HepG2 (cell line): ENCODE measurements around the gene ETFB. TPM values are rescaled to one million over a fixed set of nuclear protein-coding genes. Genes with fewer than 3 reads are reported as not detected.

Experiments
- ATAC-seq: fragments of 200-7000 bp; cut with Tn5 transposase; 3 replicates; pipeline ENCODE4 v1.9.1; 2020; ENCODE audit warnings: mild to moderate bottlenecking, moderate library complexity
- BruUV-seq: library from RNA; stranded (reverse); fragments of 400-500 nt; replicated peaks from 2 replicates; lab custom pipeline; 2021; lab: Mats Ljungman, UMichigan
- CTCF ChIA-PET: fragments of 300-600 bp; formaldehyde crosslinking; extraction: SDS; loops from one replicate; lab custom pipeline; 2021; ENCODE audit warnings: low total read pairs, inconsistent platforms, low intra/inter-chr PET ratio; lab: Yijun Ruan, JAX
- POLR2A ChIA-PET: fragments of 350-600 bp; sonication (Branson Sonifier 250); formaldehyde crosslinking; loops from one replicate; lab custom pipeline; 2020; ENCODE audit warnings: antibody characterized with exemption, inconsistent platforms; lab: Yijun Ruan, JAX
- DNase-seq: peaks from one replicate; pipeline ENCODE4 v3.0.0-alpha.2; 2015; ENCODE audit warnings: low spot score
- FAIRE-seq: peaks from 3 replicates; lab custom pipeline; 2011; peaks lifted over from hg19 to GRCh38; lab: Jason Lieb, UNC
- H2AFZ ChIP-seq: one replicate; pipeline ENCODE4 v1.6.1; 2011; ENCODE audit warnings: low read length, inconsistent platforms
- H3K27ac ChIP-seq: fragments of 300-600 bp; 3 replicates; pipeline ENCODE4 v1.8.0; 2011; ENCODE audit warnings: mixed run types, mild to moderate bottlenecking, mixed read lengths, low read length, inconsistent platforms; ENCODE audit not compliant: insufficient read depth; ENCODE audit errors: extremely low read length
- H3K27me3 ChIP-seq, 2 experiments: fragments of 200-600 bp in 1 of 2; 2 replicates in 1 of 2; 3 replicates in 1 of 2; pipeline versions ENCODE4 v1.6.0 to v1.8.0; 2011; ENCODE audit warnings: low read length in 2 of 2, mild to moderate bottlenecking in 2 of 2, moderate library complexity in 2 of 2, inconsistent platforms in 1 of 2; ENCODE audit not compliant: insufficient read depth in 2 of 2, control insufficient read depth in 1 of 2
- H3K36me3 ChIP-seq, 2 experiments: fragments of 200-600 bp in 1 of 2; replicated peaks in 1 of 2; 2 replicates in 1 of 2; 3 replicates in 1 of 2; pipeline versions ENCODE4 v1.5.1 to v1.8.0; 2011; ENCODE audit warnings: low read length in 2 of 2, inconsistent platforms in 1 of 2; ENCODE audit not compliant: insufficient read depth in 2 of 2, control insufficient read depth in 1 of 2
- H3K4me1 ChIP-seq: 2 replicates; pipeline ENCODE4 v1.5.1; 2012; ENCODE audit warnings: low read length, inconsistent platforms; ENCODE audit not compliant: insufficient read depth
- H3K4me2 ChIP-seq: 2 replicates; pipeline ENCODE4 v1.6.0; 2011; ENCODE audit warnings: low read depth, low read length, inconsistent platforms
- H3K4me3 ChIP-seq, 3 experiments: fragments of 200-600 bp in 1 of 3; sonication (generic), shearing (Covaris generic) in 1 of 3; replicated peaks in 1 of 3; 2 replicates each; pipeline ENCODE4 v1.5.1; 2011 to 2016; ENCODE audit warnings: low read length in 3 of 3, inconsistent platforms in 2 of 3, low read depth in 2 of 3, mild to moderate bottlenecking in 2 of 3, control low read depth in 1 of 3, mixed read lengths in 1 of 3; ENCODE audit not compliant: insufficient read depth in 1 of 3
- H3K79me2 ChIP-seq: one replicate; pipeline ENCODE4 v1.6.1; 2011; ENCODE audit warnings: low read length, inconsistent platforms; ENCODE audit not compliant: insufficient read depth
- H3K9ac ChIP-seq: 2 replicates; pipeline ENCODE4 v1.6.0; 2011; ENCODE audit warnings: mild to moderate bottlenecking, low read depth, low read length, inconsistent platforms; ENCODE audit not compliant: insufficient read depth
- H3K9me3 ChIP-seq: 2 replicates; pipeline ENCODE4 v1.5.1; 2012; ENCODE audit warnings: mild to moderate bottlenecking, low read length
- H4K20me1 ChIP-seq: 2 replicates; pipeline ENCODE4 v1.6.0; 2011; ENCODE audit warnings: inconsistent platforms, mild to moderate bottlenecking, low read length, moderate library complexity; ENCODE audit not compliant: insufficient read depth
- HNF4A ChIP-seq: sonication (generic); formaldehyde crosslinking; IDR thresholded peaks from 2 replicates; pipeline ENCODE4 v1.4.0; 2020; ENCODE audit warnings: missing genetic modification reagents
- KDM2A ChIP-seq: sonication (generic); formaldehyde crosslinking; IDR thresholded peaks from 2 replicates; pipeline ENCODE4 v1.4.0; 2020; ENCODE audit warnings: low read depth, missing genetic modification reagents, borderline replicate concordance
- MNT ChIP-seq: fragments of 450-650 bp; IDR thresholded peaks from 2 replicates; pipeline ENCODE4 v1.6.1; 2016
- PATZ1 ChIP-seq: sonication (generic); formaldehyde crosslinking; IDR thresholded peaks from 2 replicates; pipeline ENCODE4 v1.4.0; 2020; ENCODE audit warnings: missing genetic modification reagents
- SKIL ChIP-seq: sonication (generic); formaldehyde crosslinking; IDR thresholded peaks from 2 replicates; pipeline ENCODE4 v1.8.0; 2022; ENCODE audit warnings: missing genetic modification reagents, mild to moderate bottlenecking, moderate library complexity, borderline replicate concordance
- ZNF281 ChIP-seq: sonication (generic); formaldehyde crosslinking; IDR thresholded peaks from 2 replicates; pipeline ENCODE4 v1.4.0; 2020; ENCODE audit warnings: missing genetic modification reagents, borderline replicate concordance
- ZNF558 ChIP-seq: sonication (generic); formaldehyde crosslinking; IDR thresholded peaks from 2 replicates; pipeline ENCODE4 v1.9.0; 2022; ENCODE audit warnings: mild to moderate bottlenecking, missing genetic modification reagents, borderline replicate concordance
- ZSCAN29 ChIP-seq: sonication (generic); formaldehyde crosslinking; conservative IDR thresholded peaks from 2 replicates; pipeline ENCODE4 v1.4.0; 2020; ENCODE audit warnings: mild to moderate bottlenecking, missing genetic modification reagents
- WGBS: methylation state at CpG from one replicate; pipeline ENCODE4 v1.1.6; 2017; ENCODE audit warnings: low lambda C conversion rate; 5-methylcytosine and 5-hydroxymethylcytosine counted together
- in situ Hi-C: cut with HindIII; loops from 2 replicates; pipeline ENCODE4 v1.10.0; 2017; ENCODE audit warnings: low pct_unique_long_range_greater_than_20kb; ENCODE audit not compliant: extremely low pct_ligation_motif_present
- intact Hi-C: fragments of 100-400 bp; cut with micrococcal nuclease; formaldehyde crosslinking; loops from one replicate; pipeline ENCODE4 v1.10.0; 2022; ENCODE audit not compliant: unreplicated experiment
- polyA plus RNA-seq, 8 experiments: library from polyadenylated mRNA; depleted of rRNA in 3 of 8; stranded (reverse) in 7 of 8; unstranded in 1 of 8; fragments of >200 nt; fragmentation: Illumina TruSeq in 4 of 8; extraction: Trizol in 4 of 8; gene quantifications; 2 replicates each; pipeline versions ENCODE4 v1.2.1 to v1.2.3, GENCODE V29; 2011 to 2016; ENCODE audit warnings: low read depth in 4 of 8, missing spikeins in 1 of 8, mixed read lengths in 1 of 8; ENCODE audit not compliant: insufficient read depth in 1 of 8
- total RNA-seq, 5 experiments: library from RNA; depleted of rRNA; stranded (reverse); fragments of >200 nt; fragmentation: Illumina TruSeq; extraction: Trizol; gene quantifications; 2 replicates each; pipeline ENCODE4 v1.2.3, GENCODE V29; 2016; ENCODE audit warnings: low read depth in 1 of 5

ETFB gene
- total and polyA plus RNA-seq, 2 of the 13 experiments (the other 11 are each of a cell fraction or from before 2014, with no cell fraction given): 678 to 1,314 TPM

GRCh38 chr19:51321799-51322198, 44.4 kb downstream of the ETFB start:
- intact Hi-C loops (no loop called here), in situ Hi-C loops (no loop called here)
- Histone ChIP-seq H3K27me3 (peaks cover 8 to 39% of the 10 kb centered on the region in 2 experiments; a peak in 4 of 5 replicates), H3K4me3 (no peak overlapping the region), H3K9ac (no peak overlapping the region), H3K4me2 (no peak overlapping the region)
- FAIRE-seq (no peak), ATAC-seq (peak; percentile 15)
- ChIA-PET POLR2A (no interaction called here), CTCF (no interaction called here)
- no peak for TF ChIP-seq ZNF558 (CRISPR knock-in tag)
- peak; percentile 54 for TF ChIP-seq MNT
- TF ChIP-seq, all 625 proteins: peak for 1
- no TSS peak for BruUV-seq
- Histone ChIP-seq H2AFZ (no peak overlapping the region), H3K9me3 (no peaks in the 10 kb centered on the region), H3K4me1 (peaks cover 18% of the 10 kb centered on the region), H4K20me1 (no peaks in the 10 kb centered on the region), H3K79me2 (no peaks in the 10 kb centered on the region), H3K27ac (no peak overlapping the region), H3K36me3 (no peaks in the 10 kb centered on the region)
- DNase-seq: no peak
- WGBS: 31% methylated on average over 10 of the region's 14 CpGs

- Histone ChIP-seq H2AFZ (no peak overlapping the region), H3K4me1 (peaks cover 18% of the 10 kb centered on the region), H4K20me1 (no peaks in the 10 kb centered on the region), H3K79me2 (no peaks in the 10 kb centered on the region), H3K9ac (no peak overlapping the region), H3K27ac (no peak overlapping the region), H3K4me3 (no peak overlapping the region), H3K36me3 (no peaks in the 10 kb centered on the region), H3K27me3 (peaks cover 3 to 32% of the 10 kb centered on the region in 2 experiments; a peak in 4 of 5 replicates), H3K4me2 (no peak overlapping the region; the same call in 1 of the 2 replicates), H3K9me3 (no peaks in the 10 kb centered on the region)
- ChIA-PET CTCF (no interaction called here), POLR2A (interaction anchor here (1.2 kb wide), 1 partner anchor 19 kb away, joined by 5 read pairs; no protein-coding TSS in a partner anchor)
- BruUV-seq: no TSS peak
- 0% methylated on average over 2 of the region's 14 CpGs for WGBS
- in situ Hi-C loops: no loop called here
- FAIRE-seq (no peak), ATAC-seq (no peak; the same call in 2 of the 3 replicates), DNase-seq (no peak)
- intact Hi-C loops: no loop called here
- TF ChIP-seq HNF4A (CRISPR knock-in tag): peak; percentile 38; the same call in 1 of the 2 replicates
- TF ChIP-seq KDM2A (CRISPR knock-in tag): 0 out of 2 replicates have a peak, but pooled peaks have one; percentile 25
- peak; percentile 34; the same call in 1 of the 2 replicates for TF ChIP-seq SKIL (CRISPR knock-in tag)
- peak; percentile 87 for TF ChIP-seq ZNF281 (CRISPR knock-in tag)
- TF ChIP-seq ZSCAN29 (CRISPR knock-in tag): no peak
- TF ChIP-seq PATZ1 (CRISPR knock-in tag): peak; percentile 25; the same call in 1 of the 2 replicates
Observed at GRCh38 chr19:51320280-51320657, 45.9 kb downstream of the ETFB start.
